Trophoblast cell (in vitro differentiated cells and primary cell): ENCODE results near the gene OSCAR.

Source experiments
- DNase-seq, 2 donors: peaks; one replicate each; pipeline ENCODE4 v3.0.0-alpha.2; 2016
- H2AFZ ChIP-seq: 2 replicates; pipeline ENCODE4 v1.6.1; 2013; ENCODE audit warnings: low read length, moderate library complexity, mild to moderate bottlenecking; ENCODE audit not compliant: insufficient read depth, poor library complexity
- H2AK5ac ChIP-seq: 2 replicates; pipeline ENCODE4 v1.6.1; 2013; ENCODE audit warnings: mild to moderate bottlenecking, low read length
- H2BK120ac ChIP-seq: 2 replicates; pipeline ENCODE4 v1.6.1; 2013; ENCODE audit warnings: low read length, mild to moderate bottlenecking, moderate library complexity; ENCODE audit not compliant: insufficient read depth, poor library complexity
- H2BK12ac ChIP-seq: 2 replicates; pipeline ENCODE4 v1.6.1; 2013; ENCODE audit warnings: mild to moderate bottlenecking, low read length, moderate library complexity
- H2BK5ac ChIP-seq: 2 replicates; pipeline ENCODE4 v1.6.1; 2013; ENCODE audit warnings: low read length, low read depth, moderate library complexity, mild to moderate bottlenecking; ENCODE audit not compliant: poor library complexity
- H3K14ac ChIP-seq: 2 replicates; pipeline ENCODE4 v1.6.1; 2013; ENCODE audit warnings: mild to moderate bottlenecking, low read length
- H3K18ac ChIP-seq: 2 replicates; pipeline ENCODE4 v1.6.1; 2013; ENCODE audit warnings: mild to moderate bottlenecking, low read length
- H3K23ac ChIP-seq: 2 replicates; pipeline ENCODE4 v1.6.1; 2013; ENCODE audit warnings: low read length
- H3K27ac ChIP-seq: 2 replicates; pipeline ENCODE4 v1.5.1; 2013; ENCODE audit warnings: low read depth, mild to moderate bottlenecking, inconsistent platforms, low read length, moderate library complexity
- H3K27me3 ChIP-seq: 2 replicates; pipeline ENCODE4 v1.6.1; 2013; ENCODE audit warnings: inconsistent platforms, mild to moderate bottlenecking, low read length, moderate library complexity; ENCODE audit not compliant: insufficient read depth
- H3K36me3 ChIP-seq, 2 experiments: 1 replicate in 1 of 2; 2 replicates in 1 of 2; pipeline ENCODE4 v1.6.1; 2013; ENCODE audit warnings: low read length in 2 of 2, mild to moderate bottlenecking in 2 of 2, moderate library complexity in 1 of 2; ENCODE audit not compliant: insufficient read depth in 2 of 2, control insufficient read depth in 1 of 2
- H3K4ac ChIP-seq: 2 replicates; pipeline ENCODE4 v1.6.1; 2013; ENCODE audit warnings: low read depth, mild to moderate bottlenecking, low read length, moderate library complexity
- H3K4me1 ChIP-seq, 2 experiments: 1 replicate in 1 of 2; 2 replicates in 1 of 2; pipeline ENCODE4 v1.6.1; 2013; ENCODE audit warnings: low read length in 2 of 2, mild to moderate bottlenecking in 2 of 2, moderate library complexity in 1 of 2; ENCODE audit not compliant: insufficient read depth in 2 of 2, control insufficient read depth in 1 of 2
- H3K4me2 ChIP-seq: 2 replicates; pipeline ENCODE4 v1.6.1; 2013; ENCODE audit warnings: inconsistent platforms, mild to moderate bottlenecking, low read length, moderate library complexity
- H3K4me3 ChIP-seq: 2 replicates; pipeline ENCODE4 v1.5.1; 2013; ENCODE audit warnings: mild to moderate bottlenecking, low read depth, low read length, inconsistent platforms
- H3K79me1 ChIP-seq: one replicate; pipeline ENCODE4 v1.6.1; 2013; ENCODE audit warnings: low read length
- H3K79me2 ChIP-seq: 2 replicates; pipeline ENCODE4 v1.6.1; 2013; ENCODE audit warnings: low read length, mild to moderate bottlenecking; ENCODE audit not compliant: control insufficient read depth, insufficient read depth, poor library complexity
- H3K9ac ChIP-seq: 2 replicates; pipeline ENCODE4 v1.6.1; 2013; ENCODE audit warnings: mild to moderate bottlenecking, low read length
- H3K9me3 ChIP-seq: 2 replicates; pipeline ENCODE4 v1.6.1; 2013; ENCODE audit warnings: low read depth, mild to moderate bottlenecking, control low read depth, inconsistent platforms, low read length; ENCODE audit not compliant: insufficient read depth
- H4K12ac ChIP-seq: 2 replicates; pipeline ENCODE4 v1.6.1; 2013; ENCODE audit warnings: low read depth, mild to moderate bottlenecking, low read length, moderate library complexity
- H4K8ac ChIP-seq: 2 replicates; pipeline ENCODE4 v1.6.1; 2013; ENCODE audit warnings: low read depth, mild to moderate bottlenecking, low read length, moderate library complexity
- H4K91ac ChIP-seq: one replicate; pipeline ENCODE4 v1.6.1; 2013; ENCODE audit warnings: low read depth, mild to moderate bottlenecking, low read length, moderate library complexity
- WGBS: extraction: QIAGEN DNeasy Blood & Tissue Kit; methylation state at CpG from one replicate; pipeline ENCODE4 v1.1.7; 2013; ENCODE audit warnings: missing lambda C conversion rate; ENCODE audit not compliant: insufficient read length, insufficient coverage; ENCODE audit errors: extremely low coverage; 5-methylcytosine and 5-hydroxymethylcytosine counted together

The OSCAR gene

GRCh38 chr19:54137699-54138488 is 37.3 kb upstream of the OSCAR start, which contains the start of gene CNOT3:
Gene CNOT3, plus strand, starts transcription at chr19:54137762. Its CDS starts 5,217 bp downstream, at chr19:54142979.
- Histone ChIP-seq H3K18ac (peak within 1 kb of the TSS; percentile 95), H3K4ac (peak within 1 kb of the TSS; percentile 100), H3K9me3 (peaks cover 3% of the 10 kb centered on the region), H2BK5ac (peak within 1 kb of the TSS; percentile 85), H3K4me1 (peaks cover 11 to 15% of the 10 kb centered on the region in 2 experiments), H3K27ac (peak within 1 kb of the TSS; percentile 60), H4K12ac (peak within 1 kb of the TSS; percentile 92), H3K79me2 (peaks cover 31% of the 10 kb centered on the region), H3K79me1 (peaks cover 8% of the 10 kb centered on the region), H4K91ac (peak within 1 kb of the TSS; percentile 99), H4K8ac (peak within 1 kb of the TSS; percentile 90), H3K9ac (peak within 1 kb of the TSS; percentile 94), H3K14ac (peak within 1 kb of the TSS; percentile 96), H3K4me2 (peak within 1 kb of the TSS; percentile 83), H2AK5ac (peak within 1 kb of the TSS; percentile 95), H2BK12ac (no peak within 1 kb of the TSS), H3K4me3 (peak within 1 kb of the TSS; percentile 95), H2BK120ac (peak within 1 kb of the TSS; percentile 85), H3K27me3 (no peaks in the 10 kb centered on the region), H3K36me3 (peaks cover 32 to 40% of the 10 kb centered on the region in 2 experiments), H2AFZ (peak within 1 kb of the TSS; percentile 81), H3K23ac (peak within 1 kb of the TSS; percentile 9)
- no CpG with 5 or more reads among the region's 103 CpGs for WGBS
- no peak for DNase-seq

GRCh38 chr19:54136864-54137698 is 36.5 kb upstream of the OSCAR start:
- Histone ChIP-seq H2BK12ac (no peak overlapping the region), H3K9me3 (peaks cover 3% of the 10 kb centered on the region), H2AFZ (peak overlapping the region; percentile 42), H3K79me2 (peaks cover 31% of the 10 kb centered on the region), H2AK5ac (no peak overlapping the region), H4K8ac (no peak overlapping the region), H3K14ac (no peak overlapping the region), H3K4me3 (peak overlapping the region; percentile 57), H4K91ac (no peak overlapping the region), H3K36me3 (peaks cover 24 to 34% of the 10 kb centered on the region in 2 experiments), H3K4me2 (peak overlapping the region; percentile 83), H2BK5ac (no peak overlapping the region), H3K23ac (peak overlapping the region; percentile 9), H3K4ac (no peak overlapping the region), H3K27me3 (no peaks in the 10 kb centered on the region), H3K27ac (peak overlapping the region; percentile 45), H3K4me1 (peaks cover 11 to 15% of the 10 kb centered on the region in 2 experiments), H3K9ac (peak overlapping the region; percentile 44), H3K18ac (peak overlapping the region; percentile 12), H2BK120ac (no peak overlapping the region), H3K79me1 (peaks cover 8% of the 10 kb centered on the region), H4K12ac (no peak overlapping the region)
- peak; percentile 100 for DNase-seq
- WGBS: no CpG with 5 or more reads among the region's 46 CpGs

GRCh38 chr19:54136086-54136863 is 35.7 kb upstream of the OSCAR start:
- peak overlapping the region; percentile 12 for H3K18ac ChIP-seq
- no CpG with 5 or more reads among the region's 30 CpGs for WGBS
- peak overlapping the region; percentile 42 for H2AFZ ChIP-seq
- H3K4me2 ChIP-seq: peak overlapping the region; percentile 83
- no peak overlapping the region for H4K91ac ChIP-seq
- no peak overlapping the region for H2BK12ac ChIP-seq
- peak overlapping the region; percentile 44 for H3K9ac ChIP-seq
- H3K9me3 ChIP-seq: peaks cover 3% of the 10 kb centered on the region
- H3K4me3 ChIP-seq: peak overlapping the region; percentile 57
- no peaks in the 10 kb centered on the region for H3K27me3 ChIP-seq
- H3K27ac ChIP-seq: peak overlapping the region; percentile 45
- peak overlapping the region; percentile 9 for H3K23ac ChIP-seq
- H2AK5ac ChIP-seq: no peak overlapping the region
- no peak overlapping the region for H2BK120ac ChIP-seq
- peak overlapping the region; percentile 2 for H4K12ac ChIP-seq
- peak; percentile 38 to 63 for DNase-seq
- peaks cover 8% of the 10 kb centered on the region for H3K79me1 ChIP-seq
- H3K14ac ChIP-seq: peak overlapping the region; percentile 34
- no peak overlapping the region for H2BK5ac ChIP-seq
- H3K36me3 ChIP-seq: peaks cover 27 to 40% of the 10 kb centered on the region in 2 experiments
- H3K79me2 ChIP-seq: peaks cover 31% of the 10 kb centered on the region
- peaks cover 11 to 15% of the 10 kb centered on the region in 2 experiments for H3K4me1 ChIP-seq
- no peak overlapping the region for H3K4ac ChIP-seq
- H4K8ac ChIP-seq: no peak overlapping the region
